Measurements from ENCODE around the gene CPHXL.
A peak's percentile ranks its signal among the peaks of the same experiment; 100 is the strongest.

Gene CPHXL

GRCh38 chr16:75745242-75745641, 19.0 kb upstream of the CPHXL start:
- DNase-seq (ENCODE audit: low read depth) = no peak
- no peak overlapping the region for H3K4me3 ChIP-seq (ENCODE audit: control insufficient read depth, low read depth, low read length)
- no peak for TF ChIP-seq CTCF (conservative IDR thresholded peaks at IDR 0.05; ENCODE audit: control insufficient read depth, insufficient read depth, low read depth, low read length)

- no peak for TF ChIP-seq CTCF (conservative IDR thresholded peaks at IDR 0.05; ENCODE audit: control insufficient read depth, insufficient read depth, low read depth, low read length)
- peak; percentile 23 for DNase-seq (ENCODE audit: low read depth)
- no peak overlapping the region for H3K4me3 ChIP-seq (ENCODE audit: control insufficient read depth, low read depth, low read length)
These were observed 16.2 kb upstream of the CPHXL start for GRCh38 chr16:75742424-75743047.

GRCh38 chr16:75733305-75734211, 7.3 kb upstream of the CPHXL start:
- peak; percentile 92 for DNase-seq (ENCODE audit: low read depth)
- H3K4me3 ChIP-seq (ENCODE audit: control insufficient read depth, low read depth, low read length) = no peak overlapping the region
- TF ChIP-seq CTCF (conservative IDR thresholded peaks at IDR 0.05; ENCODE audit: control insufficient read depth, insufficient read depth, low read depth, low read length) = no peak

- no peak for DNase-seq (ENCODE audit: low read depth)
- H3K4me3 ChIP-seq (ENCODE audit: control insufficient read depth, low read depth, low read length) = no peak overlapping the region
- TF ChIP-seq CTCF (conservative IDR thresholded peaks at IDR 0.05; ENCODE audit: control insufficient read depth, insufficient read depth, low read depth, low read length) = no peak
These were observed 6.6 kb upstream of the CPHXL start for GRCh38 chr16:75732871-75733270.

- TF ChIP-seq CTCF (conservative IDR thresholded peaks at IDR 0.05; ENCODE audit: control insufficient read depth, insufficient read depth, low read depth, low read length) = no peak
- no peak overlapping the region for H3K4me3 ChIP-seq (ENCODE audit: control insufficient read depth, low read depth, low read length)
- DNase-seq (ENCODE audit: low read depth) = no peak
These were observed 931 bp upstream of the CPHXL start for GRCh38 chr16:75727221-75727620.

GRCh38 chr16:75718452-75718851, 7.8 kb downstream of the CPHXL start:
- TF ChIP-seq CTCF (conservative IDR thresholded peaks at IDR 0.05; ENCODE audit: control insufficient read depth, insufficient read depth, low read depth, low read length) = no peak
- H3K4me3 ChIP-seq (ENCODE audit: control insufficient read depth, low read depth, low read length) = no peak overlapping the region
- no peak for DNase-seq (ENCODE audit: low read depth)
